HCT116 (cell line): Measurements from ENCODE around the gene SPATA31D3. TPM values are rescaled to one million over a fixed set of nuclear protein-coding genes. Genes with fewer than 3 reads are reported as not detected.
"Not testable (repeated sequence)": the region's sequence is repeated elsewhere in the genome, so short reads cannot be mapped to it uniquely, and the experiment has no call there.

Experiments used
- ATAC-seq: fragments of 200-7000 bp; cut with Tn5 transposase; 2 replicates; pipeline ENCODE4 v1.9.1; 2020; ENCODE audit warnings: mild to moderate bottlenecking, moderate library complexity
- BruUV-seq: library from RNA; stranded (reverse); fragments of 400-500 nt; replicated peaks from 2 replicates; lab custom pipeline; 2021; lab: Mats Ljungman, UMichigan
- CTCF ChIA-PET: fragments of 300-600 bp; sonication (Branson Sonifier 250); formaldehyde crosslinking; loops from one replicate; lab custom pipeline; 2021; ENCODE audit warnings: antibody characterized with exemption; lab: Charles Lee
- POLR2A ChIA-PET: fragments of 300-600, 350-600 bp; sonication (Branson Sonifier 250); formaldehyde crosslinking; loops from one replicate; lab custom pipeline; 2021; ENCODE audit warnings: antibody characterized with exemption; lab: Charles Lee
- RAD21 ChIA-PET, 2 experiments: fragments of 300-600 bp; sonication (Branson Sonifier 250); formaldehyde crosslinking; loops; one replicate each; lab custom pipeline; 2023; ENCODE audit warnings: low total read pairs in 2 of 2; ENCODE audit not compliant: uncharacterized antibody in 2 of 2, unreplicated experiment in 2 of 2, low non-redundant PET in 1 of 2; lab: Charles Lee
- DNase-seq: peaks from one replicate; pipeline ENCODE4 v3.0.0-alpha.2; 2010; ENCODE audit warnings: low read depth, low spot score
- H2AFZ ChIP-seq: fragments of 200-600 bp; shearing (Covaris generic), sonication (generic); 2 replicates; pipeline ENCODE4 v1.6.1; 2017; ENCODE audit warnings: low read depth, mixed run types, mixed read lengths, antibody characterized with exemption, low read length; ENCODE audit not compliant: poor library complexity, severe bottlenecking
- H3K27ac ChIP-seq: 2 replicates; pipeline ENCODE4 v1.5.1; 2012; ENCODE audit warnings: low read depth, low read length
- H3K27me3 ChIP-seq: fragments of 200-600 bp; sonication (generic); 2 replicates; pipeline ENCODE4 v1.6.1; 2016; ENCODE audit warnings: mixed run types, low read length, mixed read lengths; ENCODE audit not compliant: insufficient read depth
- H3K36me3 ChIP-seq, 2 experiments: fragments of 200-500 bp in 1 of 2; fragments of 200-600 bp in 1 of 2; sonication (Bioruptor generic) in 1 of 2; sonication (generic) in 1 of 2; 2 replicates each; pipeline versions ENCODE4 v1.5.1 to v1.6.1; 2014 to 2016; ENCODE audit warnings: low read length in 2 of 2, inconsistent platforms in 1 of 2, mixed read lengths in 1 of 2, mixed run types in 1 of 2; ENCODE audit not compliant: insufficient read depth in 2 of 2, control insufficient read depth in 1 of 2
- H3K4me1 ChIP-seq, 2 experiments: fragments of 200-600 bp in 1 of 2; sonication (generic) in 1 of 2; 2 replicates each; pipeline versions ENCODE4 v1.5.1 to v1.6.1; 2012 to 2017; ENCODE audit warnings: low read length in 2 of 2, inconsistent platforms in 1 of 2, mild to moderate bottlenecking in 1 of 2, mixed read lengths in 1 of 2, mixed run types in 1 of 2, moderate library complexity in 1 of 2; ENCODE audit not compliant: insufficient read depth in 2 of 2, control insufficient read depth in 1 of 2
- H3K4me2 ChIP-seq: fragments of 200-600 bp; sonication (generic); 2 replicates; pipeline ENCODE4 v1.6.1; 2017; ENCODE audit warnings: mixed run types, low read length, mixed read lengths
- H3K4me3 ChIP-seq, 2 experiments: fragments of 200-600 bp in 1 of 2; sonication (generic) in 1 of 2; replicated peaks in 1 of 2; 2 replicates each; pipeline ENCODE4 v1.5.1; 2011 to 2016; ENCODE audit warnings: low read length in 2 of 2, control low read depth in 1 of 2, low read depth in 1 of 2, mild to moderate bottlenecking in 1 of 2, mixed read lengths in 1 of 2, mixed run types in 1 of 2
- H3K79me2 ChIP-seq: fragments of 200-600 bp; sonication (generic); 2 replicates; pipeline ENCODE4 v1.6.1; 2017; ENCODE audit warnings: mild to moderate bottlenecking, mixed run types, low read length, moderate library complexity, mixed read lengths; ENCODE audit not compliant: insufficient read depth
- H3K9ac ChIP-seq: fragments of 200-600 bp; sonication (generic); 2 replicates; pipeline ENCODE4 v1.6.1; 2016; ENCODE audit warnings: low read length, mixed read lengths
- H3K9me2 ChIP-seq: fragments of 200-600 bp; sonication (generic), shearing (Covaris generic); 2 replicates; pipeline ENCODE4 v1.6.1; 2017; ENCODE audit warnings: mixed run types, mild to moderate bottlenecking, moderate library complexity; ENCODE audit not compliant: insufficient read depth
- H3K9me3 ChIP-seq, 2 experiments: fragments of 200-500 bp in 1 of 2; fragments of 200-600 bp in 1 of 2; sonication (Bioruptor generic) in 1 of 2; sonication (generic) in 1 of 2; 2 replicates each; pipeline ENCODE4 v1.6.1; 2014 to 2017; ENCODE audit warnings: low read length in 2 of 2, mixed read lengths in 2 of 2, inconsistent platforms in 1 of 2, low read depth in 1 of 2, mild to moderate bottlenecking in 1 of 2, mixed run types in 1 of 2, moderate library complexity in 1 of 2; ENCODE audit not compliant: control insufficient read depth in 1 of 2, insufficient read depth in 1 of 2
- H4K20me1 ChIP-seq: fragments of 200-600 bp; sonication (generic), shearing (Covaris generic); 2 replicates; pipeline ENCODE4 v1.6.1; 2017; ENCODE audit warnings: mixed run types, mild to moderate bottlenecking, moderate library complexity; ENCODE audit not compliant: insufficient read depth
- CTCF ChIP-seq, 3 experiments: fragments of 200-600 bp in 1 of 3; sonication (generic) in 1 of 3; IDR thresholded peaks in 2 of 3; conservative IDR thresholded peaks in 1 of 3; 2 replicates each; pipeline ENCODE4 v1.5.1; 2012 to 2017; ENCODE audit warnings: low read depth in 2 of 3, low read length in 2 of 3, antibody characterized with exemption in 1 of 3, borderline replicate concordance in 1 of 3, control low read depth in 1 of 3, mild to moderate bottlenecking in 1 of 3, mixed read lengths in 1 of 3, mixed run types in 1 of 3, moderate library complexity in 1 of 3; ENCODE audit not compliant: insufficient read depth in 1 of 3
- SIN3A ChIP-seq: IDR thresholded peaks from 2 replicates; pipeline ENCODE4 v1.6.1; 2012; ENCODE audit warnings: low read depth
- SRF ChIP-seq: IDR thresholded peaks from 2 replicates; pipeline ENCODE4 v1.6.1; 2012; ENCODE audit warnings: low read depth
- ZFX ChIP-seq: fragments of 450-650 bp; IDR thresholded peaks from 2 replicates; pipeline ENCODE4 v1.6.1; 2017
- intact Hi-C: fragments of 100-400 bp; cut with micrococcal nuclease; formaldehyde crosslinking; loops from 2 replicates; pipeline ENCODE4 v1.10.0; 2022
- total RNA-seq: library from RNA; stranded (reverse); gene quantifications from one replicate; pipeline ENCODE4 v1.2.1, GENCODE V29; 2021; ENCODE audit not compliant: unreplicated experiment

The SPATA31D3 gene
- total RNA-seq, 1 experiment from 2014 or later, result not detected

GRCh38 chr9:81915801-81916505, 27.3 kb upstream of the SPATA31D3 start:
- TF ChIP-seq ZFX (no peak), SRF (no peak), CTCF (IDR thresholded peaks at IDR 0.05 in 2 of 3, conservative IDR thresholded peaks at IDR 0.05 in 1 of 3; ENCODE audit: borderline replicate concordance in 1 of 3, insufficient read depth in 1 of 3, low read depth in 2 of 3, low read length in 2 of 3) (no peak), SIN3A (no peak)
- intact Hi-C loops, result no loop called here
- no peak overlapping the region for H3K27ac ChIP-seq
- no peak overlapping the region for H2AFZ ChIP-seq
- H3K9me2 ChIP-seq, result no peaks in the 10 kb centered on the region
- H3K9ac ChIP-seq, result no peak overlapping the region
- no peak overlapping the region for H3K4me3 ChIP-seq
- no peaks in the 10 kb centered on the region for H3K27me3 ChIP-seq
- H4K20me1 ChIP-seq, result no peaks in the 10 kb centered on the region
- H3K36me3 ChIP-seq, result no peaks in the 10 kb centered on the region
- ChIA-PET POLR2A (no interaction called here), CTCF (no interaction called here), RAD21 (no interaction called here)
- no peaks in the 10 kb centered on the region for H3K79me2 ChIP-seq
- no peaks in the 10 kb centered on the region for H3K4me1 ChIP-seq
- no peak for ATAC-seq
- DNase-seq, result no peak
- no TSS peak for BruUV-seq
- no peaks in the 10 kb centered on the region for H3K9me3 ChIP-seq
- H3K4me2 ChIP-seq, result no peak overlapping the region

GRCh38 chr9:81918507-81918906, 24.8 kb upstream of the SPATA31D3 start:
- DNase-seq, H3K4me3 ChIP-seq, H3K36me3 ChIP-seq, H2AFZ ChIP-seq, BruUV-seq, H3K4me2 ChIP-seq, RAD21 ChIA-PET, H3K9me2 ChIP-seq, H3K4me1 ChIP-seq, H3K27ac ChIP-seq, intact Hi-C loops, H4K20me1 ChIP-seq, H3K27me3 ChIP-seq, H3K9ac ChIP-seq, H3K9me3 ChIP-seq, POLR2A ChIA-PET, CTCF ChIA-PET, ATAC-seq, H3K79me2 ChIP-seq: not testable (repeated sequence)

GRCh38 chr9:81928305-81928704, 15.0 kb upstream of the SPATA31D3 start, which contains the start of gene SPATA31D4:
Gene SPATA31D4, plus strand, starts transcription at chr9:81928428. Its CDS starts 86 bp downstream, at chr9:81928514.
- H3K4me2 ChIP-seq, H3K79me2 ChIP-seq, H3K9me3 ChIP-seq, BruUV-seq, H3K27me3 ChIP-seq, H3K4me1 ChIP-seq, RAD21 ChIA-PET, DNase-seq, ATAC-seq, H2AFZ ChIP-seq, H3K36me3 ChIP-seq, H3K4me3 ChIP-seq, H3K9me2 ChIP-seq, CTCF ChIA-PET, H3K9ac ChIP-seq, H4K20me1 ChIP-seq, POLR2A ChIA-PET, intact Hi-C loops, H3K27ac ChIP-seq: not testable (repeated sequence)

GRCh38 chr9:81930147-81930546, 13.2 kb upstream of the SPATA31D3 start:
- H3K27me3 ChIP-seq, POLR2A ChIA-PET, H3K4me2 ChIP-seq, RAD21 ChIA-PET, intact Hi-C loops, H4K20me1 ChIP-seq, BruUV-seq, DNase-seq, H3K9me2 ChIP-seq, H3K9me3 ChIP-seq, H3K79me2 ChIP-seq, H3K36me3 ChIP-seq, H3K4me1 ChIP-seq, H3K4me3 ChIP-seq, H3K9ac ChIP-seq, CTCF ChIA-PET, H2AFZ ChIP-seq, H3K27ac ChIP-seq, ATAC-seq: not testable (repeated sequence)
